Cardiac muscle cell (in vitro differentiated cells and primary cell): ENCODE results near the gene ANKRD12. TPM values are rescaled to one million over a fixed set of nuclear protein-coding genes. Genes with fewer than 3 reads are reported as not detected.
A peak's percentile ranks its signal among the peaks of the same experiment; 100 is the strongest.

ENCODE experiments used
- DNase-seq, 2 donors: peaks; one replicate each; pipeline versions ENCODE4 v3.0.0 to v3.0.0-alpha.2; 2010 to 2017; ENCODE audit warnings: low read depth in 1 of 2, low spot score in 1 of 2
- H3K27ac ChIP-seq: fragments of 200-600 bp; sonication (generic); 2 replicates; pipeline ENCODE4 v1.5.1; 2016
- H3K27me3 ChIP-seq: fragments of 200-600 bp; sonication (generic); 2 replicates; pipeline ENCODE4 v1.6.0; 2016; ENCODE audit warnings: control low read depth
- H3K36me3 ChIP-seq: fragments of 200-600 bp; sonication (generic); 2 replicates; pipeline ENCODE4 v1.5.1; 2016; ENCODE audit warnings: control low read depth
- H3K4me1 ChIP-seq: fragments of 200-600 bp; sonication (generic); 2 replicates; pipeline ENCODE4 v1.8.1; 2017; ENCODE audit warnings: low read depth, mild to moderate bottlenecking, mixed run types
- H3K4me3 ChIP-seq: fragments of 200-600 bp; sonication (generic); 2 replicates; pipeline ENCODE4 v1.5.1; 2016; ENCODE audit warnings: mild to moderate bottlenecking
- H3K9me3 ChIP-seq: fragments of 200-600 bp; sonication (generic); 2 replicates; pipeline ENCODE4 v1.5.1; 2017; ENCODE audit warnings: low read depth, mild to moderate bottlenecking, control low read depth
- CTCF ChIP-seq: IDR thresholded peaks from 2 replicates; pipeline ENCODE4 v1.5.1; 2012; ENCODE audit warnings: low read depth, mild to moderate bottlenecking, low read length
- polyA plus RNA-seq: library from polyadenylated mRNA; unstranded; fragments of >200 nt; fragmentation: Nextera tagmentation; extraction: Ambion mirVana; gene quantifications from 2 replicates; pipeline ENCODE4 v1.2.1, GENCODE V29; 2016
- total RNA-seq: library from RNA; depleted of rRNA; stranded (reverse); fragments of >200 nt; gene quantifications from 2 replicates; pipeline ENCODE4 v1.2.3, GENCODE V29; 2016

The ANKRD12 gene
- total and polyA plus RNA-seq, 2 experiments from 2014 or later, result 21.5 to 88.8 TPM

GRCh38 chr18:9234528-9234927 lies 97.9 kb downstream of the ANKRD12 start:
- TF ChIP-seq CTCF, result no peak
- Histone ChIP-seq H3K27me3 (no peaks in the 10 kb centered on the region), H3K9me3 (no peaks in the 10 kb centered on the region)

GRCh38 chr18:9237981-9238380 lies 101.4 kb downstream of the ANKRD12 start:
- H3K27ac ChIP-seq, result no peak overlapping the region
- no peaks in the 10 kb centered on the region for H3K9me3 ChIP-seq
- DNase-seq, result no peak
- H3K36me3 ChIP-seq, result peaks cover 6% of the 10 kb centered on the region
- TF ChIP-seq CTCF, result no peak
- no peaks in the 10 kb centered on the region for H3K4me1 ChIP-seq
- H3K27me3 ChIP-seq, result no peaks in the 10 kb centered on the region
- H3K4me3 ChIP-seq, result no peak overlapping the region

More at GRCh38 chr18:9234528-9234927, 97.9 kb downstream of the ANKRD12 start:
- Histone ChIP-seq H3K4me3 (no peak overlapping the region), H3K4me1 (no peaks in the 10 kb centered on the region), H3K36me3 (peaks cover 3% of the 10 kb centered on the region), H3K27ac (no peak overlapping the region)
- DNase-seq, result no peak

DNA sequence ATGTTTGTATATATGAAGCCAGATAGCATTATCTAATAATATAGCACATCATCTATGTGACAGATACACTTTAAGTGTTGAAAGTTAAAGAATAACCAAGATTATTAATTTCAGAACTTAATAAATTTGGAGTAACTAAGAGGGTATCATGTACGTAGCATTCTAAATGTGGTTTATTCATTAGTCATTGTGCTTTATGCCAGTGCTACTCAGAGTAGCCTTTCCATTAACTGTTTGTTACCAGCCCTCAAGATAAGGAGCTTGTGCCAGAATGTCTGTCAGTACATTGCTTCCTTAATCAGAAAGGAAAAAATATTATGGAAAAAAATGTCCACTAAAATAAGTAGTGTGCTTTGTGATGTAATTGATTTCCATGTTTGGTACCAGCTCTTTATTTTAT lies 103.1 kb downstream of the ANKRD12 start:
- Histone ChIP-seq H3K4me3 (no peak overlapping the region), H3K27ac (no peak overlapping the region), H3K4me1 (no peaks in the 10 kb centered on the region), H3K36me3 (peaks cover 10% of the 10 kb centered on the region), H3K9me3 (no peaks in the 10 kb centered on the region), H3K27me3 (no peaks in the 10 kb centered on the region)
- peak in 1 of 2 donors; percentile 10 for DNase-seq
- TF ChIP-seq CTCF, result no peak

GRCh38 chr18:9240270-9240669 lies 103.7 kb downstream of the ANKRD12 start:
- Histone ChIP-seq H3K36me3 (peaks cover 10% of the 10 kb centered on the region), H3K27me3 (no peaks in the 10 kb centered on the region), H3K4me1 (no peaks in the 10 kb centered on the region), H3K9me3 (no peaks in the 10 kb centered on the region), H3K4me3 (no peak overlapping the region), H3K27ac (no peak overlapping the region)
- DNase-seq, result no peak
- no peak for TF ChIP-seq CTCF

GRCh38 chr18:9243029-9243428 lies 106.4 kb downstream of the ANKRD12 start:
- no peaks in the 10 kb centered on the region for H3K27me3 ChIP-seq
- TF ChIP-seq CTCF, result no peak
- no peaks in the 10 kb centered on the region for H3K4me1 ChIP-seq
- peaks cover 6% of the 10 kb centered on the region for H3K36me3 ChIP-seq
- no peak overlapping the region for H3K27ac ChIP-seq
- no peak for DNase-seq
- no peaks in the 10 kb centered on the region for H3K9me3 ChIP-seq
- H3K4me3 ChIP-seq, result no peak overlapping the region

DNA sequence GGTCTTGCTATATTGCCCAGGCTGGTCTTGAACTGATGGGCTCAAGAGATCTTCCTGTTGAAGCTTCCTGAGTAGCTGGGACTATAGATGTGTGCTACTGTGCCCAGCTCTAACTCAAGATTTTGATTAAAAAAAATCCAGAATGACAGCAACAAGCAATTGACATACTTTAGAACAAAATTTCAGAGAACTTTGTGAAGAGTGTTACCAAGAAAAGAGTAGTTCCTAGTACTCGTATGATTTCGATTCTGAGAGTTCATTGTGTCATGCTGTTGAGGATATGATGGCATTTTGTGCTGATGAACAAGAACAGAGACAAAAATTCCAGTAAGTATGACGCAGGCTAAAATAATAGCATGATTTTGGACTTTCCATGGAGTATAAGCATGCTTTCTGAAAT lies 107.8 kb downstream of the ANKRD12 start:
- peaks cover 6% of the 10 kb centered on the region for H3K36me3 ChIP-seq
- no peak for TF ChIP-seq CTCF
- H3K27me3 ChIP-seq, result no peaks in the 10 kb centered on the region
- H3K9me3 ChIP-seq, result no peaks in the 10 kb centered on the region
- H3K4me3 ChIP-seq, result no peak overlapping the region
- H3K4me1 ChIP-seq, result no peaks in the 10 kb centered on the region
- H3K27ac ChIP-seq, result no peak overlapping the region
- no peak for DNase-seq
